NCI-H2081 (cell line): Measurements from ENCODE around the gene WNT1.
A peak's percentile ranks its signal among the peaks of the same experiment; 100 is the strongest.

Source experiments
- DNase-seq, 2 experiments: peaks; one replicate each; lab custom pipeline; 2025; lab: John Stamatoyannopoulos, UW

Gene WNT1

DNA sequence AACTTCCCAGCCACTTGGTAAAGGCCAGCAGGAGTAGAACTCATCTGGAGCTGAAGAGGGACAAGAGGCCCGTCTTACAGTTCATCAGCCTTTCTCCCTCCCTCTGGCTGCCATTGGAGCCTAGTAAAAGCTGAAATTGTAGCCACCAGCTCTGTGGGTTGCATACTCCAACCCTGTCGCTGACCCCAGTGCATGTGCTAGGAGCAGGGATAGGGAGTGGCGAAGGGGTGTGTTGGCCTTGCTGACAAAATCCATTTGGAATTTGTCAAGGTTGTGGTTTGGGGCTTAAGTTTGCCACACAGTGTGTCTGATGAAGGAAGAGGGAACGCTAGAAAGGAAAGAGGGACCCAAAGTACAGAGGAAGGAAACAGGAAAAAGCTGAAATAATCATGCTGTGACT is 16.8 kb upstream of the WNT1 start:
- DNase-seq, result no peak

DNA sequence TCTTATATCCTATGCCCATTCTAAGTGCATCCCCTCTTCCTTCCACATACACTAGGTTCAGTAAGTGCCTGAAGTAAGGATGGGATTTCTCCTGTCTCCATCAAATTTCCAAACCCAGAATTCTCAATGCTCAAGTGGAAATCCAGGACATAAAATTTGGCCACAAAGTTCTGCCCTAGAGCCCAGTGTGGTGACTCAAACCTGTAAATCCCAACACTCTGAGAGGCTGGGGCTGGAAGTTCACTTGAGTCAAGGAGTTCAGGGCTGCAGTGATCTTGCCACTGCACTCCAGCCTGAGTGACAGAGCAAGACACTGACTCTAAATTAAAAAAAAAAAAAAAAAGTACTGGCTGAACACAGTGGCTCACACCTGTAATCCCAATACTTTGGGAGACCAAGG is 16.3 kb upstream of the WNT1 start:
- no peak for DNase-seq

DNA sequence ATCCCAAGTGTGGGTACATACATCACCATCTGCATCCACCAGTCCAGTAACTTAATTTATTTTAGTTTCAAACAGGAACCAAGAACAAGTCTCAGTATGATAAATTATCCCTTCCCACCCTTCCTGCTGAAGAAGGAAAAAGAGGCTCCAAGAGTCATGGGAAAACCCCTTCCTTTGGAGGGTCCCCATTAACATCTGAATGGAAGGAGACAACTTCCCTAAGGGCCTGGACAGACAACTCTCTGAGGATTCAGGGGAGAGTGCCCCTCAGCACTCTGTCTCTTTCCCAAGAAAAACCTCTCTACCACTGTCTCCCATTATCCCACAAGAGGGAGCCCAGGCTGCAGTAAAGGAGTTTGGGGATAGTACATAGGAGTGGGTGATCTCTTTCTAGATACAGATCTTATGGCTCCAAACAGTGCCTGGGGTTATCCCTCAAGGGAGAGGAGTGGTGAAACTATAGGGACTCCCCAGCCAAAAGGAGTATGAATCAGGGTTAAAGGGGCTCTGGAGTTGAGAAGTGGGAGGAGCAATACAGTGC is 12.8 kb upstream of the WNT1 start:
- DNase-seq, result no peak

DNA sequence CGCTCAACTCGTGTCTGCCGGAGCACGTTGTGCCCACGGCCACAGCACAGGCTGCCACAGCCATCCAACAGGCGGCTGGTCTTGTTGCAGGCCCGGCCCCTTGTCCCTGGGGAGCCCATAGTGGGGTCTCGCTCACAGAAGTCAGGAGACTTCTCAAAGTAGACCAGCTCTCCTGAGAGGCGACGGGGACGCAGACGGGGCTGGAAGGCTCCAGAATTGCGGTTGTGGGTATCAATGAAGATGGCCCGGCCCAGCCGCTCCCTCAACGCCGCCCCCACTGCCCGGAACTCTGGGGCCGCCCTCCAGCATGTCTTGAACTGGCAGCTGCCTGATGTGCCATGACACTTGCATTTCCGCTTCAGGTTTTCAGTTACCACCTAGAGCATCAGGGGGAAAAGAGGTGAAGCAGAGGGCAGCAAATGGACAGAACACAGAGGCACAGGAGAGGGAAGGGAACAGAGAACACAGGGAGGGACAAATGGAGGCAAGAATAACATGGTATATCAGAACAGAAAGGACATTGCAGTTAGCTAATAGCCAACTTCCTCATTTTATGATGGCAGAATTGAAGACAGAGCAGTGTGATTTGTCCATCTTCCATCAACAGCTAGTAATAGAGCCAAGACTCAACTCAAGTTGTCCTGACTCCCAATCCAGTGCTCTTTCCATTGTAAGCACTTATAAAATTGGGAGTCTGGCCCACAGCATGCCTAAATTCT is 11.8 kb upstream of the WNT1 start:
- DNase-seq, result no peak

DNA sequence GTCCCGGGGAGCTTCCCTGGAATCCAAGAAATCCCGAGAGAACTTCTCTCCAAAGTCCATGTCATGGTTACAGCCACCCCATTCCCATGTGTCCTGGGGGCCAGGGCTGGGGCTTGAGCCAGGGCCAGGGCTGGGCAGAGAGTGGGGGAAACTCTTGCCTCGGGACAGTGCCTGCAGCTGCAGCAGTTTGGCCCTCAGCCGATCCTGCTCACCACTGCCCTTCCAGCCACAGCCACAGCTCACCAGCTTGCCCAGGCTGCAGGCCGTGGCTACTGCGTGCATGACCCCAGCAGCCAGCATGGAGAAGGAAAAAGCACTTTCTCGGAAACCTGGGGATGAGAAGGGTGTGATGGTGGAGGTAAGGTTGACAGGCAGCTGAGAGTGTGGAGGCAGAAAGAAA is 10.1 kb upstream of the WNT1 start:
- DNase-seq, result no peak

DNA sequence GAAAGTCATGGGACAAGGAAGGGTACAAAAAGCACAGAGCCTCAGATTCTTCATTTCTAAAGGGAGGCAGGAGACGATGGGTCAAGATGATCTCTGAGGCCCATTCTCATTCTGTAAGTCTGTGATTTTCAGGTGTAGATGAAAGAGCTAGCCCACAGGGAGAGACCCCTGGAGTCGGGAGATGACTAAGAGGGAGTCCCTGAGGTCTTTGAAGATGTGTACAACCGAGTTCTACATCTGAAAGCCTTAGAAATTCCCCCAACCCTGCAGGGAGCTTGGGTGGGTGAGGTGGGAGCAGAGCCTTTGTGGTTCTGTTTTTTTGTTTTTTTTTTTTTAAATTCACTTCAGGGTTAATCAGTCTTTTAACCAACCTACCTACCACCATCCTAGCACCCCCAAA is 9.7 kb upstream of the WNT1 start:
- DNase-seq, result no peak

DNA sequence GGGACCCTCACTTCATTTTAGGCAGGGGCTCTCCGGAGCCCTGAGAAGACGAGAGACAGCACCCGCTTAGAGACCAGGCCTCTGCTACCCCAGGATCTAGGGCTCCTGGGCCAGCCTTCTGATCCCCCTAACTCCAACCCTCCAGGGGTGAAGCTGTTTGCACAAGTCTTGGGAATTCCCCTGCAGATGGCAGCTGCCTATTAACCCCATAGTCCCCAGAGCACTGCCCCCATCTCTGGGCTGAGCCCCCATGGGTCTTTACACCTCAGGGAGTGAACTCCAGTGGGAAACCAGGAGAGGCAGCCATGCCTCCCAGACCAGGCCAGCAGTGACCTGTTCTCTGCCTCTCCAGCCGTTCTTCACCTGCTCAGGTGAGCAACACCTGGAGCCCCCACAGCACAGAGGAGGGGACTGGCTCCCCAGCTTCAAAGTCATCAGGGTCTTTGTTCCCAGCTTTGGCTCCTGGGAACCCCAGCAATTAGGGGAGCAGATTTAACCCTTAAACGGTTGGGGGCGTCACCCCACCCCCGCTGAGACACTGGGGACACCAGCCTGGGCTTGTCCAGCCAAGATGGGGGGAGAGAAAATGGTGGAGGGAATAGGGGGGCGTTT is 8.9 kb upstream of the WNT1 start:
- DNase-seq, result no peak

DNA sequence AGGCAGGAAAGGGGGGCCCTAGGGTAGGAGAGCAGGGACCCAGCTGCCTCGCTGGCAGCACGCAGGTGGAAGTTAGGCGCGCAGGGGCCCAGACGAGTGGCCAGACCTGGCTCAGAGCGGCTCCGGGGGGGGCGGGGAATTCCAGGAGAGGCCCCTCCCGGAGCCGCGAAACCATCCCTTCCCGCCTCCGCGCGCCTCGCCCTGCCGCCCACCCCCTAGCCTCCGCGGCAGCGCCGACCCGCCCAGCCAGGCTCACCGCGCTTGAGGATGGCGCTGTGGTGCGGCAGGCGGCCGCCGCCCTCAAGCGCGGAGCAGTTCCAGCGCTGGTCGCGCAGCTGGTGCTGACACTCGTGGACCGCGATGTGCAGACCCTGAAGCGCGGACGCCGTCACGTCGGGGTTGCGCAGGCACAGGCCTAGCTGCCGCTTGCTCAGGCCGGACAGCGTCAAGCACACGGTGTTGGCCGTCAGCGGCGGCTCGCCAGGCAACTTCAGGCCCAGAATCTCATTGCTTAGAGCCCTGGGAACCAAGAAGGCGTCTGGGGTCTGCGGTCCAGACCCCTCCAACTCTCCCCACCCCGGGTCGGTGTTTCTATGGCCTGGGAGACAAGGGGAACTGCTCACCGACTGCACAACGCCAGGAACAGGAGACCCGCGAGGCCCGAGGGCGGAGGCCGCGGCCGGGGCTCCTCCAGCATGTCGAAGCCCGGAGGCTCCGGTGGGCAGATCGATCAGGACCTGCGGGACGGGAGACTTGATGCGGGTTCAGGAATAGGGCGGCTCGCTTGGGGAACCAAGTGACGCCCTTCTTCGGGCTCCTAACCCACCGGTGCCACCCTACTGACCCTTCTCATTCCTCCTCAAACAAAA is 8.1 kb upstream of the WNT1 start:
- no peak for DNase-seq

DNA sequence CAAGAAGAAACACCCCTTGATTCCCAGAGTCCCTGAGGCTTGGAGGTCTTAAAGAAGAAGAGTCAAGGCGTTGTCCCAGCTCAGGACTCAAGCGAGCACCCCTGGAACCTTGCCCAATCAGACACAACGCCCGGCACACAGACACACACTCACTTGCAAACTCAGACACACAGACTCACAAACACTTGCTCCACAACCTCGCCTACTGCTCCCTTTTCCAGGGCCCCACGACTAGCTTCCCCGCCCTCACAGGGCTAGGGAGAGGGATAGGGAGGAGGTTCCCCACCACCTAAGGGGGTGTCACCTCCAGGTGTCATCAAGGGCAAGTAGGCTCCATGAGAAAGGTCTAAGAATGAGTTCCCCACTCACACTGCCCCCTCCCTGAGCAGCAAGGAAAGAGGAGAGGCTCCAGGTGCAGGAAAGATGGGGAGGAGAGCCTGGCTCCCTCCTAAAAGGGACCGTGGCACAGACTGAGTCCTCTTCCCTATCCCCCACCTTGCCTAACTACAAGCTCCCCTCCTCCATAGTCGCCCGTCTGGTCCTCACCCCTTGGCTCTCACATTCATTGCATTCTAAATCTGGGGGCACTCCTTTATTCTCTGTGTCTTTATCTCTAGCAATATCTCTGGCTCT is 7.3 kb upstream of the WNT1 start:
- no peak for DNase-seq

DNA sequence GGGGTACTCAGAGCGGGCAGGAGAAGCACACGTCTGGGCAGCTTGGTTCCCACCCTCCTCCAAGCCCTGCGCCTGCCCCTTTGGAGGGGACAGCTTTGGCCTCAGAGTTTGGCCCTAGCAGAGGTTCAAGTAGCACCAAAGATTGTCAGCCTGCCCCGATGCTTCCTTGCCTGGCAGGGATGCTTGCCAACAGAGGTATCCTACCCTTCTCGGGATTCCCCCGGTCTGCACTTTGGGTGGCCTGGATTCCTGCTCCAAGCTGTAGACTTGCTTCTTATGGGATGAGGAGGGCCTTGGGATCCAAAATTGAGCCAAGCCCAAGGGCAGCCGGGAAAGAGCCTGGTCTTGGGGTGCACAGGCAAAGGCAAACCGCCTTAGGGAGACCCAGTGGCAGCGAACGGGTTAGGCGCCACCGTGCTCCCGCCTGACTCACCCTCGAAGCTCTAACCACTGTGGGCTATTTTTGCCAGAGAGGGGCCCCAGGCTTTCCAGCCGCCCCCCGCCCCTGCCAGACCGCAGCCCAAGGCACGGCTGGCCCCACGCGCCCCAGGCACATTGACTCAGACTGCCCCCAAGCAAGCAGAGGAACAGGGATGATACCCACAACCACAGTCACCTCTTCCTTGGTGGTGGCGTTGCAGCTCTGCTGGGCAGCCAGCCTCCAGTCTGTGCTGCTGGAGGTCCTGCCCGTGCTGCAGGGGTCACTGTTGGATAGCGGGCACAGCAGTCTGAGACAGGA is 5.7 kb upstream of the WNT1 start:
- no peak for DNase-seq

DNA sequence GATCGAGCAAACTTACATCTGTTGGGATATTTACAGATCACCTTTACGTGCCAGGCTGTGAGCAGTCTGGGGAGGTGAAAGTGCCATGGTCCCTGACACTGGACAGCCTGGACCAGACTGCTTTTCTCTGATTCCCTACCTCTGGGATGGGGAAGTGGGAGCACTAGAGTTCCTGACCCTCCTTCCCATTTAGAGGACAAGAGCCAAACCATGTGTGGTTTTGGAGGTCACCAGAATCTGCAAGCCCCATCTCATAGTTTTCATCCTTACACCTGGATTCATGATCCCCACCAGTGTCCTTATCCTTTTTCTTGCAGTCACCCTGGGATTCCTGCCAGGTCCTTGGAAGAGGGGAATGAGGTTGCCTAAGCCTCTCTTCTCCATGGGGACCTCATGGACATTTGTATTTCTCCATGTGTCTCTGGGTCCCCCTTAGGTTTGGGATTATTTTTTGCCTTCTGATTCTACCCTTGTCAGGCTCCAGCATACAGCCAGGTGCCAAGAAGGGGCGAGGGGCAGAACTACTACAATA is 5.1 kb upstream of the WNT1 start:
- DNase-seq, result no peak

DNA sequence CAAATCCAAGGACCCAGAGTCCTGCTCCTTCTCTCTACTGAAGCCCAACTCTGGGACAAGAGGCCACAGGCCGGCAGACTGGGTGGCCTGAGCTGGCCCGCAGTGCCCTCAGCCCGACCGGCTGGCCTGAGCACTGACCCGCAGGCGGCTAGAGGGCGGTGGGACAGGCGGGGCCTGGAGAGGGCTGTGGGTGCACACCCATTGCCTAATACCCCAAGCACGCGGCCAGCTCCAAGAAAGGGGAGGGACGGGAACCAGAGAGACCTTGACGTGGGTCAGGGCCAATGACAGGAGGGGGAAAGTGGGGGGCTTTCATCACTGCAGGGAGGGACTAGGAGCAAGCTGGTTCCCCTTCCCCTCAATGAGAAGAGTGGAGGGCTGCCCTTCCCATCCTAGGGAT is 4.6 kb upstream of the WNT1 start:
- DNase-seq, result no peak

DNA sequence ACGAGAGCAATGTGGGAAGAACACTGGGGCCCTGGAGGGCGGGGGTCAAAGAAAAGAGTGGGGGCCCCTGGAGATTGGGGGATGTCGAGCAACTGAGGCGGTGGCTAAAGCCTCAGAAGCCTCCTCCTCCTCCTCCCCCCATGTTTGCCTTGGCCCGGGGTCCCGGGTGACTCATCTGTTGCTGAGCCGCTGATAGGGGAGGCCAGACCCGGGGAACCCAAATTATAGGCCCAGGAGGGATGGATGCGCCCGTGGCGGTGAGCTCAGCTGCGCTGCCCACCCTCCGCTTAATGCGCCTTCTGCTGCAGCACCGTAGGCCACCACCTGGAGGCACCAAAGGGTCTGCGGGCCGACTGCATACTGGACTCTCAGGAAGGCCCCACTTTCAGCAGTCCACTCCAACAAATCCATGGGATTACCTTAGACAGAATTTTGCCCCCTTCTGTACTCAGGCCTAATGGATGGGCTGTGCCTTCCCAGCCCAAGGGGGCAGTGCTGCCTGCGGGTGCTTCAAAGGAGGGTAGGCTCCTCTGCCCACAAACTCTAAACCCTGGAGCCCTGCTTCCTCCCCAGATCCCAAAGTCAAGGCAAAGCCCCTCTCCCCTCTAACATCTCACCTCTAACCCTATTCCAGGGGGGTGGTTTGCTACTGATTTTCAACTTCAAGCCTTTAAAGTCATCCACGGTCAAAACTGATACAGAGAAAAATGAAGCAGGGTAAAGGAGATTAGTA is 4.0 kb upstream of the WNT1 start:
- no peak for DNase-seq

DNA sequence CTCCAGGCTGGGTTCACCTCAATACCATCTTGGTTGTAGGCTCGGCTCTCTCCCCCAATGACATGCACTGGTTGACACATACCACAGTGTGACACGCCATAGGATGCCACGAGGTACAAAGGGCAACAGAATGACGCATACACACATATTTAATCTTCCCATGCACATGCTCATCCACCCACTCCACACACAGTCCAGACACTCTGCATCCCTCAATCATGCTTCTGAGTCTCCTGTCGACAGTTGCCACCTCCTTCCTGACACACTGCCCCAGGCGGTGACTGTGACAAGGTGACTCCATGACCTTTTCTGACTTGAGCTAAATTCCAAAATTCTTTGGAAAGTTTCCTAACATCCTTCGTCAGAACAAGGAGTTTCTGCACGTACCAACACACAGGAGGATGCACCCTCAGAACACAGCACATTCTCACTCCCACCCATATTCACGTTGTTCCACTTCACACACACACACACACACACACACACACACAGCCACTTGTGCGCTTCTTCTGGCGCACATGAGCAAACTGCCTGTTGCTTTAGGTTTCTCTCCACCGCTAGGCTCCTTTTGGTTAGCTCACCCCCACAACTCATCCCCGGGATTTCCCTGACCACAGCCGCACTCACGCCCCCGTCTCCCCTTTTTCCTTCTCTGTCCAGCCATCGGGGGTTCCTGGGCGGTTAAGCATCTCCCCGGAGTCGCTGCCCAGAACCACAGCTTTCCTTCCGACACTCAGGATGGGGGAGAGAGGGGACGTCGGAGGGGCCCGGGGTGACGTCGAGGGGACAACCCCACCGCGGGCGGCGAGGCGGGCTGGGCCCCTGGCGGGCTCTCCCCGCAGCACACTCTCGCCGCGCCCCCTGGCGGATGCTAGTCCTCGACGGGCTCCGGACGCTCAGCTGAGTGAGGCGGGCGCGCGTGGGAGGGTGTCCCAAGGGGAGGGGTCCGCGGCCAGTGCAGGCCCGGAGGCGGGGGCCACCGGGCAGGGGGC is 536 bp upstream of the WNT1 start:
- peak in 1 of 2 experiments; percentile 37 for DNase-seq

DNA sequence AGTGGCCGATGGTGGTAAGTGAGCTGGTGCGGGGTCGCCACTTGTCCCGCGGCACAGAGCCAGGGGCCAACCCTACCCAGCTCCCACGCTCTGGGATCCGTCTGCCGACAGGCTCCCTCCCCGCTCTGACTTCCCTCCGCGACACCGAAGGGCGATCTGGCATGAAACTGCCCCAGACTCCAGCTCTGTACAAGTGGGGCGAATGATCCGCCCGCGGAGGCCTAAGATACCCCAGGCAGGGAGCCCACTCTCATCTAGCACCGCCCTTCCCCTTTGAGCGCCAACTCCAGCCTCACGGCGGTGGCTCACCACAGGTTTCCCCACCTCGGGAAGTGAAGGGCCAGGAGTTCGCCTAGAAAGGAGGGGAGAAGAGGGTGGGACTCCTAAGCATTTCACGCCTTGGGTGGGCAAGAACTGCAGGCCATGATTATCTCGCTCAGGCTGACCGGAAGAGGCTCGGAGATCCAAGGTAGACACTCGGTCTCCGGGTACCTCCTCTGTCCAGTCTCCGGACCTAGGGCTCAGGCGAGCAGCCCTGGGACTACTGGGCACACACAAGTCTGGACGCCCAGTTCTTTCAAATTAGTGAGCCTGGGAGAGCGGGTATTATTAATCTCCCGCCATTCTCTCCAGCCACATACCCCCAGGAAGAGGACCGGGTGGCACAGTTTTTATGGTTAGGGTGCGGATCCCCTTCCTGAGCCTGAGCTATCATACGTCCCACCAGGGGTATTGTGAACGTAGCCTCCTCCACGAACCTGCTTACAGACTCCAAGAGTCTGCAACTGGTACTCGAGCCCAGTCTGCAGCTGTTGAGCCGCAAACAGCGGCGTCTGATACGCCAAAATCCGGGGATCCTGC is 849 bp downstream of the WNT1 start:
- DNase-seq, result no peak

DNA sequence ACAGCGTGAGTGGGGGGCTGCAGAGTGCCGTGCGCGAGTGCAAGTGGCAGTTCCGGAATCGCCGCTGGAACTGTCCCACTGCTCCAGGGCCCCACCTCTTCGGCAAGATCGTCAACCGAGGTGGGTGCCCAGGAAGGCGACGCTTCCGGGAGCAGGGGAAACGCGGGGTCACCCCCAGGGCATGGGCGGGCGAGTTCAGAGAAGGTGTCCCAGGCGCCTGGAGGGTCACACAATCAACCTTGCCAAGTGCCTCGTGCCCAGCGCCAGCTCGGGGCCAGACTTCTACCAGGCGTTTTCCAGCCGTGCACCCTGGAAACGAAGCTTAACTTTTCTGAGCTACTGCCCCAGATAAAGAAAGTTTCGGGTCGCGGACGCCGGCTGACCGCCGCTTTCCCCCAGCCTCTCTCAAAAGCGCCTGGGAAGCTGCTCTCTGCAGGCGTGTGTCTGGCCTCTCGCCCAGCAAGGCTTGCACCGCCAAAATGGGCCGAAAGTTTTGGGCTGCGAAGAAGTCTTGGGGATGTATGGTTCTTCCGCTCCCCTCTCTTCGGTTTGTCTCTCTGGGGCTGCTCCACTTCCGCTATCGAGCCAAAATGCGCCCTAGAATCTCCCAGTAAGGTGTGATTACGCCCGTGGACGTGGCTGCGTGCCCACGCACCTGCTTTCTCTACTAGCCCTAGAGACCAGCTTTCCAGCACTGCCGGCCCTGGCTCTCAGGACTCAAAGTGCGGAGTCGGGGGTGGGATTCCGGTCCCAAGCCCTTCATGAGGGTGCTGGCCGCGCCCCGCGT is 1.7 kb downstream of the WNT1 start:
- no peak for DNase-seq

DNA sequence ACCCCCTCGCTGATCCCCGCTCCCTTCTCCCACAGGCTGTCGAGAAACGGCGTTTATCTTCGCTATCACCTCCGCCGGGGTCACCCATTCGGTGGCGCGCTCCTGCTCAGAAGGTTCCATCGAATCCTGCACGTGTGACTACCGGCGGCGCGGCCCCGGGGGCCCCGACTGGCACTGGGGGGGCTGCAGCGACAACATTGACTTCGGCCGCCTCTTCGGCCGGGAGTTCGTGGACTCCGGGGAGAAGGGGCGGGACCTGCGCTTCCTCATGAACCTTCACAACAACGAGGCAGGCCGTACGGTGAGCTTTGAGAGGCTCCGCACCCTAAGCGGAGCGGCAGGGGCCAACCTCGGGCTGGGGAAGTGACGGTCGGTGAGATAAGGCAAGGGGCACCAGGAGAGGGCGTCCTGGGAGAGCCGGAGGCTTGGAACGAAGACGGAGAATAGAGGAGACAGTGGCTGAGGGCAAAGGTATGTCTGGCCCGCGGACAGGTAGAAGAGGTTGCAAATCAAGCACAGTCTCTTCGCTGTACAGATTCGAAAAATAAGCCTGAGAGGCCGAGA is 2.3 kb downstream of the WNT1 start:
- DNase-seq, result no peak
